ENCODE data around the gene NAPEPLD. TPM values are rescaled to one million over a fixed set of nuclear protein-coding genes. Genes with fewer than 3 reads are reported as not detected.

Gene NAPEPLD
- total RNA-seq, 2 donors from 2014 or later, result 10.7 to 27.7 TPM

DNA sequence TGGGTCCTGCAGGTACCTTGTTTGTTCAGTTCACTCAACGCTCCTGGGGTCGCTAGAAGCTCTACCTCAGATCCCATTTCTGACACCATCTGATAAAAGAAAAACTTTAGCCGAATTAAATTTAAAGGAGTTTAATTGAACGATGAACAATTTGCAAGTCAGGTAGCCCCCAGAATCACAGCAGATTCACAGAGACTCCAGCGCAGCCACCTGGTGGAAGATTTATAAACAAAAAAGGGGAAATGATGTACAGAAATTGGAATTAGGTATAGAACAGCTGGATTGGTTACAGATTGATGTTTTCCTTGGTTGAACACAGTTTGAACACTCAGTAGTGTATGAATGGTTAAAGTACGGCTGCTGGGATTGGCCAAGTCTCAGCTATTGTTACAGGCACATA is 97.4 kb downstream of the NAPEPLD start:
- no peak for TF ChIP-seq CTCF (IDR thresholded peaks at IDR 0.05)
- ATAC-seq (ENCODE audit: insufficient number of reproducible peaks, low FRiP score, low read depth) (no peak), DNase-seq (ENCODE audit: low spot score) (no peak)
- Histone ChIP-seq H3K27me3 (replicated peaks; ENCODE audit: insufficient read depth) (no peaks in the 10 kb centered on the region), H3K36me3 (peaks cover 3% of the 10 kb centered on the region), H3K4me3 (no peak overlapping the region), H3K4me1 (ENCODE audit: control insufficient read depth in 1 of 2, low read depth in 2 of 2) (no peaks in the 10 kb centered on the region), H3K9me3 (no peaks in the 10 kb centered on the region), H3K27ac (no peak overlapping the region)

Other genes with a start within 250 kb of the NAPEPLD start
- 10 to 100 TPM; 22.3 to 24.6 TPM for gene LRRC17, start 236.1 kb downstream of the NAPEPLD start, total RNA-seq
- 1 to 10 TPM in 1 of 2 donors, under 1 TPM in 1; 0.95 to 2.5 TPM for gene FBXL13, start 74.3 kb downstream of the NAPEPLD start, total RNA-seq
- 10 to 100 TPM; 46.7 to 49.4 TPM for gene ARMC10, start 74.0 kb downstream of the NAPEPLD start, total RNA-seq
- gene PMPCB, start 148.3 kb upstream of the NAPEPLD start, total RNA-seq, result 10 to 100 TPM; 37.8 to 42.0 TPM
- gene DNAJC2, start 195.7 kb upstream of the NAPEPLD start, total RNA-seq, result 10 to 100 TPM; 20.3 to 41.3 TPM
- 10 to 100 TPM; 82.3 to 85.8 TPM for gene PSMC2, start 198.5 kb upstream of the NAPEPLD start, total RNA-seq